GM10248 (cell line): Measurements from ENCODE around the gene LGALS3.

Experiments
- CTCF ChIA-PET: fragments of 300-600 bp; sonication (Branson Sonifier 250); formaldehyde crosslinking; extraction: SDS; loops from one replicate; lab custom pipeline; 2021; ENCODE audit warnings: antibody characterized with exemption; lab: Yijun Ruan, JAX
- POLR2A ChIA-PET: fragments of 350-650 bp; sonication (Branson Sonifier 250); formaldehyde crosslinking; extraction: SDS; loops from one replicate; lab custom pipeline; 2020; ENCODE audit warnings: antibody characterized with exemption; lab: Yijun Ruan, JAX
- DNase-seq: peaks from one replicate; pipeline ENCODE4 v3.0.0; 2012; ENCODE audit errors: extremely low spot score
- CTCF ChIP-seq: IDR thresholded peaks from 2 replicates; pipeline ENCODE4 v1.5.1; 2012; ENCODE audit warnings: mild to moderate bottlenecking, low read depth; ENCODE audit errors: extremely low read depth, missing control alignments, control extremely low read depth

Gene LGALS3

GRCh38 chr14:55136241-55136640 lies 7.2 kb downstream of the LGALS3 start:
- ChIA-PET POLR2A (no interaction called here), CTCF (interaction anchor here (1.0 to 1.4 kb wide), 5 partner anchors 11 to 41 kb away, joined by 3 to 7 read pairs (median 4); no protein-coding TSS in a partner anchor)
- no peak for DNase-seq
- no peak for TF ChIP-seq CTCF

GRCh38 chr14:55136885-55137786 lies 8.1 kb downstream of the LGALS3 start:
- ChIA-PET CTCF (interaction anchor here (0.7 to 1.8 kb wide), 7 partner anchors 8 to 86 kb away, joined by 3 to 8 read pairs (median 4); partner anchors contain the start of genes LGALS3 and MAPK1IP1L), POLR2A (no interaction called here)
- DNase-seq, result no peak
- TF ChIP-seq CTCF, result no peak

- DNase-seq, result no peak
- peak; percentile 10 for TF ChIP-seq CTCF
- CTCF ChIA-PET, result interaction anchor here (0.7 to 1.8 kb wide), 7 partner anchors 9 to 87 kb away, joined by 3 to 8 read pairs (median 4); partner anchors contain the start of genes LGALS3 and MAPK1IP1L
- POLR2A ChIA-PET, result no interaction called here
Observed at GRCh38 chr14:55138091-55138490, 9.0 kb downstream of the LGALS3 start.

DNA sequence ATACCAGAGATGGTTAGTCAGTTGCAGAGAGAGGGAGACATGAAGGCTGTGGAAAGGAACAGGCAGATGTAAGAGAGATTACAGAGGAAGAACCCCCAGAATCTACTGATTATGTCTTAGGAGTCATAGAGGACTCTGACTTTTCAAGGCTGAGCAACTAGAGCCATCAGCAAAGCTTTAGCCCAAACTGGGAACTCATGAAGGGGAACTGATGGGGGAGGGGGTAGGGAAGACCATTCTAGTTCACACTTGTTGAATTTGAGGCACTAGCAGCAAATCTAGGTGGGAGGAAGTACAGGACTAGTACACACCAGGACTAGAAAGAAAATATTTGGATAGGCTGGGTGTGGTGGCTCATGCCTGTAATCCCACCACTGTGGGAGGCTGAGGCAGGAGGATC lies 10.1 kb downstream of the LGALS3 start:
- ChIA-PET POLR2A (no interaction called here), CTCF (interaction anchor here (0.9 to 1.8 kb wide), 3 partner anchors 46 to 88 kb away, joined by 3 to 4 read pairs (median 4); partner anchors contain the start of gene MAPK1IP1L)
- no peak for TF ChIP-seq CTCF
- no peak for DNase-seq

DNA sequence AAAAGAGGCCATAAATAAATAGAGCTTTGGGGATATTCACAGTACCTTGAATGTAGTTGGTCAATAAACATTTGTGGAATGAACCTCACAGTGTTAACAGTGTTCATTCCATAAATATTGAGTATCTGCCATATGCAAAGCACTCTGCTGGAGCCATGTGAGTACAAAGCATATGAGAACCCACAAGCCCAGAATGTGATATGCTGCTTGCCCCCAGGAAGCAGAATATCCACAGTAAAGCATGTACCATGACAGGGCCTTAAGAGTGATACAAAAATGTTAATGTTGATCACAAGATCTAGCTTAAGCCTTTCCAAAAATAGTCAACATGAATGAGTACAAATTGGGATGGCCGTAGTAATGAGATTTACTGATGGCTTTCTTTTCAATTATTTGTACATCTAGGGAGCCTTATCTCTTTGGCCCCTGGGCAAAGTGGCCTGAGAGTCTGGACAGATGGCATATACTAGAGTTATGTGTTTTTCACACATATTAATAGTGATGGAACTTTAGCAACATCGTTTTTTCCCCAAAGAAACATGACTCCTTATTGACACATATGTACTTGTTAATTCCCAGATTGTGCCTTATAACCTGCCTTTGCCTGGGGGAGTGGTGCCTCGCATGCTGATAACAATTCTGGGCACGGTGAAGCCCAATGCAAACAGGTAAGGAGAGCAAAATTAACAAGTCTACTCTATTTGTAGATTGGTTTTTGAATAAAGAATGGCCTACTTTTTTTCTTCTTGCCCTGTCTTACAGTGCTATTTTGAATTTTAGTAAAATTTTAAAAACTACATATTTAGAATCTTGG lies 10.9 kb downstream of the LGALS3 start:
- TF ChIP-seq CTCF, result no peak
- ChIA-PET POLR2A (no interaction called here), CTCF (interaction anchor here (0.9 kb wide), 1 partner anchor 81 kb away, joined by 3 read pairs; no protein-coding TSS in a partner anchor)
- no peak for DNase-seq

DNA sequence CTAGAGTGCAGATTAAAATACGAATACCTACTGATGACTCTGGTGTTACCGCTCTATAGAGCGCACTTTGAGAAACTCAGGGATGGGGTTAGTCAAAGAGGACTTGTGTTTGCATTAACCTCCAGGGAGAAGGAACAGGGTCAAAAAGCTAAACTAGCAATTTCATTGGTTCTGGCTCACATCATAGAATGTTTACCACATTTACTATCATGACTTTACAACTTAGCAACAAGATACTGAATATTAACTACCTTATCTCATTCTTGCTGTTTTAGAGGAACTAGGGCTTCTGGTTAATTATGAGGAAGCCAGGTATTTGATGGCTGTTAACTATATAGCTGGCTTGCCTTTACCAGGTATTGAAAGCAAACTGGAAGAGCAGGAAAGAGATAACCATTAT lies 12.8 kb downstream of the LGALS3 start:
- ChIA-PET CTCF (interaction anchor here (0.7 kb wide), 1 partner anchor 12 kb away, joined by 3 read pairs; no protein-coding TSS in a partner anchor), POLR2A (no interaction called here)
- TF ChIP-seq CTCF, result no peak
- DNase-seq, result no peak
